8988T (cell line): ENCODE results near the gene SPAG16.
"Not testable (repeated sequence)": the region's sequence is repeated elsewhere in the genome, so short reads cannot be mapped to it uniquely, and the experiment has no call there.

Experiments used
- DNase-seq: peaks from one replicate; pipeline ENCODE4 v3.0.0; 2011

SPAG16 gene

DNA sequence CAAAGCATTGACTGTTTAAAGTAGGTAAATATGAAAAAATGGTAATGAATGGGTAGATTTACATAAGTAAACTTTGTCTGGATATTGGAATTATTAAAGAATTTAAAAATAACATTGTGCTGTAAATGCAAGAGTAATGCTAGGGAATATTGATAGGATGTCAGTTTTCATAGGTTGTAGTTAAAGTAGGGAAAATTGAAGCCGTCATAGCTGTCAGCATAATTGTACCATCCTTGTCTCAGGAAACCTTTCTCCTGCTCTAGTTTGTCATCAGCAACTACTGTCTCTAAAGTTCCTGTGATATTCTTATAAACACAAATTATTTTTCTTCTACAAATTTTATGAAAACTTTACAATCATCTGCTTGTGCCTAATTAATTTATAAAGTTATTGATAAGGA, 10.1 kb upstream of the SPAG16 start:
- no peak for DNase-seq

DNA sequence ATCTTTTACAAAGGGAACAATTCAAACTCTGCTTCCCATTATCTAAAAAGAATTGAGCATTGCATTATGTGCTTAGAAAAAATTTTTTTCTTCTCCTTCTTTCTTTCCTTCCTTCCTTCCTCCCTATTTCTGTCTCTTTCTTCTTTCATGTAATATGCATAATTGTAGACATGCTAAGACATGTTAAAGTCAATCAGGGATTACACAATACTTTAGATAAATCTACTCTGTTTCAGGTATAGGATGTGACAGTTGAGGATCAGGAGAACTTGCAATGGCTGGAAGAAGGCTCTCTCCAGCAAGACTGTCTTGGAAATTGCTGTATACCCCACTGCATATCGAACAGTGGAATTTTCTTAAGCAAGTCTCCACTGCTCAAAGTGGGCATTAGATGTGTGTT, 9.0 kb upstream of the SPAG16 start:
- DNase-seq, result no peak

DNA sequence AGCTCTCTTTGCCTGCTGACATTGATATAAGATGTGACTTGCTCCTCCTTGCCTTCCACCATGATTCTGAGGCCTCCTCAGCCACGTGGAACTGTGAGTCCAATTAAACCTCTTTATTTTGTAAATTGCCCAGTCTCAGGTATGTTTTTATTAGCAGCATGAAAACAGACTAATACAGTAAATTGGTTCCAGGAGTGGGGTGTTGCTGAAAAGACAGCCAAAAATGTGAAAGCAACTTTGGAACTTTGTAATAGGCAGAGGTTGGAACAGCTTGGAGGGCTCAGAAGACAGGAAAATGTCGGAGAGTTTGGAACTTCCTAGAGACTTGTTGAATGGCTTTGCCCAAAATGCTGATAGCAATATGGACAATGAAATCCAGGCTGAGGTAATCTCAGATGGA, 7.1 kb upstream of the SPAG16 start:
- DNase-seq, result not testable (repeated sequence)

DNA sequence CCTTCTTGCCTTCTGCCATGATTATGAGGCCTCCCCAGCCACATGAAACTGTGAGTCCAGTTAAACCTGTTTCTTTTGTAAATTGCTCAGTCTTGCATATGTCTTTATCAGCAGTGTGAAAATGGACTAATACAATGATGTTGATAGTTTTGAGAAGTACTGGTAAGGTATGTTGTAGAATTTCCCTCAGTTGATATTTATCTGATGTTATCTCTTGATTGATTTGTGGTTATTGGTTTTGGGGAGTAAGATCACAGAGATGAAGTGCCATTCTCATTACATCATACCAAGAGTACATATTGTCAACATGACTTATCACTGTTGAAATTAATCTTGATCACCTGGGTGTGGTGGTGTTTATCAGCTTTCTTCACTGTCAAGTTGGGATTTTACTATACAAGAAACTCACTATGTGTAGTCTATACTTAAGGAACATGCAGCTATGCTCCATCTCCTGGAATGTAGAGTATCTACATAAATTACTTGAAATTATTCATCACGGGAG, 5.1 kb upstream of the SPAG16 start:
- no peak for DNase-seq

DNA sequence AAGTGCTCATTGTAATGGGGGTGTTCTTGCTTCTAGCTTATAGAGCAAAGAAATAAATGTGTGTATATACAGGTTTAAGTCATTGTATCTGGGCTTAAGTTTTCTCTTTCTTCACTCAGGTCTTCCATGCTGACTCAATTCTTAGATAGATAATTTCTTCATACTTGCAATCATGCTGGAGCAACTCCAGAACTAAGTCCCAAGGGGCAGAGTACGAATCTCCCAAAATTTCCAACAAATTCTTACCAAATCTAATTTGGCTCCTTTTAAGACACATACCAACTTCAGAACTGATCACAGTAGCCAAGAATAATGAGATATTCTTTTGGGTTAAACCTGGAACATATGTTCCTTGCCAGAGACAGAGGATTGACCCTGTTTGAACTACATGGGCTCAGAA, 4.3 kb upstream of the SPAG16 start:
- no peak for DNase-seq

DNA sequence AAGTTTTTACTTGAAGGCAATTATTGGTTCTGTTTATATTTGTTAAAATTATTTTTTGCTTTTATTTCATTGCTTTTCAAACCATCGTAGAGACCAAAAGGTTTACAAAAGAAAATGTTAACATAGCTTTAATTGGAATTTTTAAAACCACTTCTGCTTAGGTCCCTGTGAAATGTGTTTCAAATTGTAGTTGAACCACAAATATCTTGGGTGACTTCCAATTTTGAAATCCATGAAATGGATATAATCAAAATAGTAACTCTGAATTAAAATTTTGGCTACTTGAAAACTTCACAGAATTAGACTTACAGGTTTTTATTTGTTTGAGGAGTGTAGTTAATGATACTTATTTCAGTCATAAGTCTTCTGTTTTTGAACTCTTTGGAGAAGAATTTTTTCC, 3.1 kb upstream of the SPAG16 start:
- DNase-seq, result no peak

DNA sequence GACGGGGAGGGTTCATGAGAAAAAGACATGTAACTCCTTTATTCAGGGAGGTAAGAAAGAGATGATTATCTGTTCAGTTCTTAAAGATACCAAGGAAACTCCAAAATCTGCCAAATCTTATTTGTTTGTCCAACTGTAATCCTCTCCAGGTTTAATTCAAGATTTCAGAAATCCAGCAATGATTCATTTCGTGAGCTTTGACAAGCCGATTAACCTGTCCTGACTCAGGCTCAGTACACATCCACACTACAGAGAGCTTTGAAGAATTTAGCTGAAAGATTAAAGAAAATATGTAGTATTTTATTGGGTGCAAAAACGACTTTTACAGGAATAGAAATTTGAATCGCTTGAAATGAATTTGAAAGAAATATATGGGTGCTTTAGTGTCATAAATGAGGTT, 1.1 kb downstream of the SPAG16 start:
- no peak for DNase-seq

DNA sequence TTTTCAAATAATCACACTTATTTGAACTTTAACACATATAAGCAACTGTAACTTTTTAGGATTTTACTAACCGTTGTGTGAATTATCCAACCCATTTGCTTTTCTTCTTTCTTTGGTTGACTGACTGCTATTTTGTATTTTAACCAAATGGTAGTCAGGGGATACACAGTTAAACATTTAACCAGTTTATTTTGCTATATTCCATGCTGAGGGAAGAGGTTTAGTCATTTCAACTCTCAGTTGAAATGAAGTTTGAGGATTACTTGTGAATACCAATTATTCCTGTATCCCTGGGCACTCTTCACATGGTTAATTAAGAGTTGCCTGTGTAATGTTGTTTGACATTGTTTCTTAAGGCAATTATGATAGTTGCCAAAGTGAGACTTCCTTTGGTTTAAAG, 1.9 kb downstream of the SPAG16 start:
- no peak for DNase-seq

DNA sequence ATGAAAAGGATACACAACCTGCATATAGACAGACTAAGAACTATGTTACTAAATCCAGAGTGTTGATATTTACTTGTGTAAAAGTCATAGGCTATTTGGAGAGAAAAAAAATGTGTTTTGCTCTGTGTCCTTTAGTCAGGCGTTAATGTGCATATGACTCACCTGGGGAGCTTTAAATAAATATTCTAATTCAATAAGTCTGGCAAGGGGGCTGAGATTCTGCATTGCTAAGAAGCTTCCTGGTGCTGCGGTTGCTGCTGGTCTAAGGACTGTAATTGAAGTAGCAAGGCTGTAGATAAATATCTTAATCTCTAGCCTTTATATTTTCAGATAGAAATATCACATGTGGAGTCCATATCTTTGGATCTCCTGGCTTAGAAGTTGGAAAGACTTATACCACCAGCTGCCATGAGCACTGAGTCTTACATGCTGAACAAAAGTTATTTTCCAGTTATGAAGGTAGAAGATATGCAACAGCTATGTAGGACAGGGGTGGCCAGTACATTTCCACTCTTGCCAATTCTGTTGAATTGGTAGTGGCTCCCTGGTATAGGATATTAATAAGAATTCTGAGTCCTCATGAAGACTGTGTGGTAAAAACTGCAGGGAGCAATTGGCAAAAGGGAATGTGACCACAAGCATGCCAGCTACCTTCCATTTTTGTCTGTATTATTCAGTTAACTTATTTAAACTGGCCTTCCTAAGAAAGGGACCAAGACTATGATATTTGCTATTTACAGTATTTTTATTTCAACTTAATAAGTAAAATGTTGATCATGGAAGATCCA, 4.8 kb downstream of the SPAG16 start:
- no peak for DNase-seq

DNA sequence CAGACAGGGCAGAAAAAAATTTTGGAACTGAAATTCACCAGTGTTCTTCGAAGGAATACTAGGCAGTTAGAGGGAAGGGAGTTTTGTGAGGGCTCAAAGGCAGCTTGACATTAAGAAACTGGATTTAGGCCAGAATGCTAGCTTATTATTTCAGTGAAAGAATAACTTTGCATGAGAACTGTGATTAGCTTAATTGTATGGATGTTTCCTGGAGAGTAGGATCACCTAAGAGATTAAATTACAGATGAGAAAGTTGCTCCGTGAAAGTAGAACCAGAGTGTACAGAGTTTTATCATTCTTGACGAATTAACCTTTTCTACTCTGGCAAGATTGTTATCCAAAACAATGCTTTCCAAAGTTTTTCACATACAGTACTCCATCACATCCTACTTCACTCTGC, 6.2 kb downstream of the SPAG16 start:
- no peak for DNase-seq

DNA sequence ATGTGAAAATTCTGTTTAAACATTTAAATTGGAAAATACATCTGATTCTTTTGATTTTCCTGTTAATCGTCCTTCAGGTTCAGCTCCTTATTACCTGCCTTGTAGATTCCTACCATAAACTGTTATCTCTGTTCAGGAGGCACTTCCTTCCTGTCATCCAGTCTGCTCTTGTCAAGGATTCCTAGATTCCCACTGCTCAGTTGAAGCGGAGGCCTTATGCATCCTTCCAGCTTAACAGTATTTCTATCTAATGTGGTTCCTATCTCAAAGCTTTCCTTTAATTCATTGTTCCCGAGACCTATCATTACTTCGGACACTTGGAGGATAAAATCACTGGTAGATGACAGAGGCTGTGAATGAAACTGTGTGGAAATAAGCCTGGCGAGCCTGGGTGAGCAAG, 12.0 kb downstream of the SPAG16 start:
- DNase-seq, result no peak

DNA sequence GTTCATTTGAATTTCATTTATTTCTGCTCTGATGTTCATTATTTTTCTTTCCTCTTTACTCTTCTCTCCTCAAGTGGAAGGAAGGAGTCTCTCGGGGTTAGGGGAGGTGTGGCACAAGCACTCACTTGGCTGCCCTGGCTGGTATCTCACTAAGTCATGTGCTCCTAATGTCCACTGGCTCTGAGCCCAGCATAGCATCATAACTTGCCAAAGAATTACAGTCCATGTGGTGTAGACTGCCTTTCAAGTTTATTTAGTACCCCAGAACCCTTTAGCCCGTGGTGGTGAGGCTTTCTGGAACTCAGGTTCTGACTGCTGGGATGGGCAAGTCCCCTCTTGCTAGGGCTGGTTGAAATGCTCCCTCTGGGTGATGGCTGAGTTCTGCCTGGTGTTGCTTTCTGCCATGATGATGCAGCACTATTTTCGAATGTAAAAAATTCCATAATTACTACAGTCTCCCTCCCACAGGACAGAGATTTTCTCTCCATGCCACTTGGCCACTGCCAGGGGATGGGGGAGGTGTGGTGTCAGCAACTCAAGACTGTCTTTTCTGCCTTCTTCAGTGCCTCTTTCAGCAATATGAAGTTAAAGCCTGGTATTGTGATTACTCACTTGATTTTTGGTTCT, 22.2 kb downstream of the SPAG16 start:
- DNase-seq, result no peak

DNA sequence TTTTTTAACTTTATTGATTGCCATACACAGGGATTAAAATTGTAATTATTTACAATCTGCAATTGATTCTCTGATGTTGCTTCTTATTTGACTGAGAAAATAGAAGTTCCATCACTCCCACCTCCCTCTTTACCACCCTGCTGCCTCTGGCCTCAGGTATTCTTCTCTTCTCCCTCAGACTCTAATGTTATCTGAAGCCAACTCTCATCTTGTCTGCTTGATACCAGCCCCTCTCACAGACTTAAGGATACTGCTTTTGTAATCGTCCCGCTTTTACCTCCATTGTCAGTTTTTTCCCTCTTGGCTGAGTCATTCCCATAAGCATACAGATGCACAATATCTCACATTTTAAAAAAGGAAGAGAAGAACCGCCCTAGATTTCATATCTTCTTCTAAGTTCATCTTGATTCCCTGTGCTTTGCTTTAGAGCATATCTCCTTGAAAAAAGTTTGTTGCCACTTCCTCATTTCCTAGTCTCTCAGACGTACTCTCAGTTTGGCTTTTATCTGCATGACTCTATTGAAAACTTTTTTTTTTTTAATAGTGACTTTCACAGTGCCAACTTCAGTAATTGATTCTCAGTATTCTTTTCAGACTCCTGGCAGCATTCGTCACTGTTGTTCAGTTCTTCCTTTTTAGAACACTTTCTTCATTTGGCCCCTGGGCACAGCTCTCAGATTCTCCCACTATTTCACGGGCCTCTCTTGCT, 31.1 kb downstream of the SPAG16 start:
- no peak for DNase-seq

DNA sequence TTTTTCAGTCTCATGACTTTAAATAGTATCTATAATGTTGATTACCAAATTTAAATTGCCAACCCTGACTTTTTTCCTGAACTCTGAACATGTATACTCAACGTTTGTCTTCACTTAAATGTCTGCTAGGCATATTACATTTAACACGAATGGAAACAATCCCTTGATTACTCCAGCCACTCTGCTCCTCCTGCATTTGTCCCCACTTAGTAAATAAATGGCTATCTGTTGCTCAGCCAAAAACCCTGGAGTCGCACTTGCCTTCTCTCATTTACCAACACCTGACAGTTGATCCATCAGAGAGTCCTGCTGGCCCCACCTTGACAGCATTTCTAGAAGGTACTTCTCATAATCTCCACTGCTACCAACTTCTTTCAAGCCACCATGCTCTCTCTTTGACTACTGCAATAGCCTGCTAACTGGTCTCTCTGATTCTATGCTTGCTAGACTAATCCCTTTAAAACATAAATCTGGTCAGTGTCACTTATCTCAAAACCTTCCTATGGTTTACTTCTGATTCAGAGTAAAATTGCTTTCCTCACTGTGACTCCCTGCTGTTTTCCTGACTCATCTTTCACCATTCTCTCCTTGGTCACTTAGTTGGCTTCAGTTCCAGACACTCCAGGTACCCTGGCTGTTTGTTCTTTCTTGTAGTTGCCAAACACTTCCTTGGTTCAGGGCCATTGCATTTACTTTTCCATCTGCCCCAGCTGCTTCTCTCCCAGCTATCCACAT, 31.9 kb downstream of the SPAG16 start:
- no peak for DNase-seq

DNA sequence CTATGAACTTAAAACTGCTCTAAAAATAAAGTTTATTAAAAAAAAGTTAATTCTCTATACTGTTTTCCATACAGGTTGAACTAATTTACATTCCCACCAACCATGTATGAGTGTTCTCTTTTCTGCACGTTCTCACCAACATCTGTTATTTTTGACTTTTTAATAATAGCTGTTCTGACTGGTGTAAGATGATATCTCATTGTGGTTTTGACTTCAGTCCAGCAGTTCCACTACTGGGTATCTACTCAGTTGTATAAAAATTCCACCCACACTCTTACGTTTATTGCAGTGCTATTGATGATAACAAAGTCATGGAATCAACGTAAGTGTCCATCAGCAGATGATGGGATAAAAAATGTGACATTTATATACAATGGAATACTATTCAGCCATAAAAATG, 33.7 kb downstream of the SPAG16 start:
- DNase-seq, result no peak

DNA sequence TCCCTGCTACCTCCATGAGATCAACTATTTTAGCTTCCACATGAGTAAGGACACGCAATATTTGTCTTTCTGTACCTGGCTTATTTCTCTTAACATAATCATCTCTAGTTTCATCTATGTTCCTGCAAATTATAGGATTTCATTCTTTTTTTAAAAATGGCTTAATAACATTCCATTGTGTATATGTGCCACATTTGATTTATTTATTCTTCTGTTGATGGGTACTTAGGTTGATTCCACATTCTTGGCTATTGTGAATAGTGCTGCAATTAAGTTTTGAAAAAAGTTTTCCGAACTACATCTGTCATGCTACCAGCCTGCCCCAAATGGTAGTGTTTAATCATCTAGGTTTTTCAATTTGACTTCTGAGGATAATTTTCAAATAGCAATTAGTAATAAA, 36.3 kb downstream of the SPAG16 start:
- no peak for DNase-seq

DNA sequence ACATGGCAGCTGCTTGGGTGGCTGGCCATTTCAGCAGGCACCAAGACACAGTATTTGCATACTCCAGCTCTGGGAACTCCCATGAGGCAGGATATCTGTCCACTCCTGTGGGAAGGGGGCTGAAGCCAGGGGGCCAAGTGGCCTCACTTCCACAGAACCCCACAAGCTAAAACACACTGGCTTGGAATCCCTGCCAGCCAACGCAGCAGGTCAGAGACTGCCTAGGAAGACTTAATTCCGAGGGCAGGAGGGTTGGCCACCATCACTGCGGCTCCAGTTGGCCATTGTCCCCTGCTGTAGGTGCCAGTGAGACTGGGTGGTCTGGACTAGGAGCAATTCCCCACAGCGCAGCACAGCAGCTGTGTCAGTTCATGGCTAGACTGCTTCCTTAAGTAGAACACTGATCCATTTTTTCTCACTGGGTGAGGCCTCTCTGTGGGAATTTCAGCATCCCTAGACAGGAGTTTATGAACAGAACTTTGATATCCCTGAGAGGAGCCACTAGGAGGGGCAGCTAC, 52.0 kb downstream of the SPAG16 start:
- DNase-seq, result no peak

DNA sequence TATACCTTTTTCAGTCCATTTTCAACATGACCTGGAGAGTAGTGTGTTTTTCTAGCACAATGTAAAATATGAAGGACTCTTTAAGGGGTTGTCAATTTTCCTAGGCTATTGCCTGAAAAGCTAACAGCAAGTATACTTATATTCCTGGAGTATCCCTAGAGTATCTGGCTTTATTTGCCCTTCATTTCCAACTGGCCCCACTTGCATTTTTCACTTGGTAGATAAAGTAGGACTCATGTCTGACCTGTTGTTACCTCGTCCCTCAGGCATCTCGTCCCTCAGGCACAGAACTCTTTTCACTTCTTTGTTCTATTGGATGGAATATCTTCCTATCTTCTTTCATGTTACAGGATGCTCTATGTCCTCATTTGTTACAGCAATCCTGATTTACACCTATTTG, 69.2 kb downstream of the SPAG16 start:
- DNase-seq, result no peak

DNA sequence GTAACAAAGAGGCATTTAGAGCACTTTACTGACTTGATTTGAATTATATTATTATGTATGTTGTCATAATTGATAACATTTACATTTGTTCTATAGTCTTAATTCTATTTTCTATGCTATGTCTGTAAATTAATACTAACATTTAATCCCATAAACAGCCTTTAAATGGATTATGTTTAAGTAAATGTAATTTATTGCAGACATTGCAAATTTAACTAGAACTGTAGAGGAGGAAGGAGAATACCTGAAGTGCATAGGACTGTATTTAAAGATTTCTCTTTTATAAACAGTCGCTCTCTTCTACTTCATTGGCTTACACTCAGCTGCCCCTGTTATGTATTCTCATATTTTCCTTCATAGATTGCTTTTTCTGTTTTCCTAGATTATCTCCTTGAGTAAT, 92.4 kb downstream of the SPAG16 start:
- DNase-seq, result no peak

DNA sequence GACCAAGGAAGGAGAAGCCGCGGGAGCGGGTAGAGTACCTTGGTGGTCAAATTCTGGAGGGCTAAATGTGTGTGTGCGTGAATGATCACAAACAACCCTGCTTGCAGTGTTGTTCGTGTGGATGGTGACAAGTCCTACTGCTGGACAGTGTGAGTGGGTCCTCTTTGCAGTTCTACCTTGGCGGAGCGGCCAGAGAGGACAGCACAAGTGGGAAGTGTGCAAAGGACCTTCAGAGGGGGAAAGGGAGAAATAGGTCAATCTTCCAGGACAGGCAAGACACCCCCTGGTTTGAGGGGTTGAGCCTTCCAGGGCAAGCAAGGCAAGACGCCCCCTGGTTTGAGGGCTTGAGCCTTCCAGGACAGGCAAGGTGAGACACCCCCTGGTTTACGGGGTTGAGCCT, 122.8 kb downstream of the SPAG16 start:
- DNase-seq, result not testable (repeated sequence)

DNA sequence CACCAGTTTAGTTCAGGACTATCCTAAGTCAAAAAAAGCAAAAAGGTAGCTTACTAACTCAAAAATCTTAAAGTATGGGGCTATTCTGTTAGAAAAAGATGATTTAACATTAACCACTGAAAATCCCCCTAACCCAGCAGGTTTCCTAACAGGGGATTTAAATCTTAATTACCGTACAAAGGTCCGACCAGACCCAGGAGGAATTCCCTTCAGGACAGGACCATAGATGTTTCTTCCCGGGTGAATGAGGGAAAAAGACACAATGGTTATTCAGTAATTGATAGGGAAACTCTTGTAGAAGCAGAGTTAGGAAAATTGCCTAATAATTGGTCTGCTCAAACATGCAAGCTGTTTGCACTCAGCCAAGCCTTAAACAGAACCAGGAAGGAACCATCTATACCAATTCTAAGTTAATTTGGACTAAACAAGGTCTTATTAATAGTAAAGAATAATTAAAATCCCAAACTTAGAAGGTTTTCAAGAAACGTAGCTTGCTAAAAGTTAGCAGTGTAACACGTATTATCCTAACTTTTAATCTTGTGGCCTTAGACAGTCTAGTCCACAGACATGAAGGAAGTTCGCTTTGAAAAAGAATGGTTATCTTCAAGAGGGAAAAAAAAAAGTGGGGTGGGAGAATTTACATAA, 124.3 kb downstream of the SPAG16 start:
- not testable (repeated sequence) for DNase-seq

DNA sequence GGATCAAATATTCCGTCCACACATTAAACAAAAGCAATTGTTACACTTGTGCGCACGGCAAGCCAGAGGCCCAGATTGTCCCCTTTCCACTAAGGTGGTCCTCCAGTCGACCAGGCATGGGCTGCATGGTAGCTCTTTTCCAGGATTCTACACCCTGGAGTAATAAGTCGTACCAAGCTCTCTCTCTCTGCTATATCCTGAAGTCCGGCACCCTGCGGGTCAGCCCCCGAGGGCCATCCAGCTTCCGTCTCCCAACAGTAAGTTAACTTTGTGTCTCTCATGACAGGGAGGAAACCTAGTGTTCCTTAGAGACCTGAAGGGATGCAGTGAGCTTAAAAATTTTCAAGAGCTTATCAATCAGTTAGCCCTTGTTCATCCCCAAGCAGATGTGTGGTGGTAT, 126.4 kb downstream of the SPAG16 start:
- DNase-seq, result not testable (repeated sequence)
